Spleen (tissue), 11 donors: ENCODE data around the gene NCOA1. TPM values are rescaled to one million over a fixed set of nuclear protein-coding genes. Genes with fewer than 3 reads are reported as not detected.
A peak's percentile ranks its signal among the peaks of the same experiment; 100 is the strongest.

Experiments used
- DNase-seq: peaks from one replicate; pipeline ENCODE4 v3.0.0-alpha.2; 2020
- H3K27ac ChIP-seq, 8 donors: fragments of 200-600 bp; sonication (generic) in 7 of 8; 1 replicate in 4 of 8; 2 replicates in 4 of 8; pipeline versions ENCODE4 v1.5.0 to v1.8.0; 2016 to 2021; ENCODE audit warnings: inconsistent platforms in 4 of 8, mild to moderate bottlenecking in 4 of 8, moderate library complexity in 1 of 8
- H3K27me3 ChIP-seq, 7 donors: fragments of 200-600 bp; sonication (generic) in 6 of 7; replicated peaks in 1 of 7; 1 replicate in 4 of 7; 2 replicates in 3 of 7; pipeline versions ENCODE4 v1.5.0 to v1.8.0; 2016 to 2021; ENCODE audit warnings: inconsistent platforms in 3 of 7, mild to moderate bottlenecking in 1 of 7
- H3K36me3 ChIP-seq, 6 donors: fragments of 200-600 bp; sonication (generic) in 5 of 6; 1 replicate in 4 of 6; 2 replicates in 2 of 6; pipeline versions ENCODE4 v1.5.0 to v1.8.0; 2016 to 2021; ENCODE audit warnings: inconsistent platforms in 2 of 6
- H3K4me1 ChIP-seq, 6 donors: fragments of 200-600 bp; sonication (generic) in 5 of 6; 1 replicate in 3 of 6; 2 replicates in 3 of 6; pipeline versions ENCODE4 v1.5.0 to v1.8.0; 2016 to 2021; ENCODE audit warnings: inconsistent platforms in 3 of 6
- H3K4me3 ChIP-seq, 8 donors: fragments of 200-600 bp; sonication (generic) in 7 of 8; 1 replicate in 4 of 8; 2 replicates in 4 of 8; pipeline versions ENCODE4 v1.5.0 to v1.8.0; 2016 to 2021; ENCODE audit warnings: inconsistent platforms in 4 of 8, mild to moderate bottlenecking in 4 of 8, moderate library complexity in 2 of 8
- H3K9me3 ChIP-seq, 8 donors: fragments of 200-600 bp; sonication (generic) in 7 of 8; 1 replicate in 4 of 8; 2 replicates in 4 of 8; pipeline versions ENCODE4 v1.5.0 to v1.8.0; 2016 to 2021; ENCODE audit warnings: inconsistent platforms in 4 of 8
- POLR2A ChIP-seq, 3 donors: fragments of 450-650 bp; IDR thresholded peaks; one replicate each; pipeline ENCODE4 v1.5.1; 2017; ENCODE audit warnings: antibody characterized with exemption in 3 of 3, mild to moderate bottlenecking in 1 of 3
- POLR2AphosphoS5 ChIP-seq, 3 donors: sonication (generic); formaldehyde crosslinking; IDR thresholded peaks; one replicate each; pipeline ENCODE4 v1.5.1; 2017; ENCODE audit warnings: antibody characterized with exemption in 3 of 3
- WGBS, 5 donors: extraction: QIAGEN DNeasy Blood & Tissue Kit in 3 of 5; methylation state at CpG; one replicate each; pipeline versions ENCODE4 v1.1.5 to v1.1.7; 2013 to 2018; 5-methylcytosine and 5-hydroxymethylcytosine counted together
- intact Hi-C: fragments of 100-400 bp; cut with DNase I; formaldehyde crosslinking; loops from one replicate; pipeline ENCODE4 v1.15.0; 2023; ENCODE audit warnings: low total_unique reads
- polyA plus RNA-seq, 3 donors: library from polyadenylated mRNA; stranded (reverse); fragments of 200-250 nt; gene quantifications; one replicate each; pipeline ENCODE4 v1.2.1, GENCODE V29; 2013
- total RNA-seq, 7 donors: library from RNA; depleted of rRNA in 3 of 7; stranded (reverse); fragments of >200 nt in 3 of 7; fragmentation: NEBNext Ultra II Directional in 4 of 7; extraction: Animal tissue kit (Norgen Biotek cat#: 25700) in 4 of 7; gene quantifications; one replicate each; pipeline versions ENCODE4 v1.1.0 to v1.2.1, GENCODE V29; 2016 to 2021
- TF ChIP-seq, protein P1 (sequence below), 11 experiments: fragments of 200-600 bp in 7 of 11; fragments of 450-650 bp in 4 of 11; sonication (generic) in 4 of 11; IDR thresholded peaks in 8 of 11; conservative IDR thresholded peaks in 3 of 11; 1 replicate in 7 of 11; 2 replicates in 4 of 11; pipeline versions ENCODE4 v1.4.0 to v1.8.0; 2016 to 2021; ENCODE audit warnings: antibody characterized with exemption in 11 of 11, inconsistent platforms in 4 of 11, mild to moderate bottlenecking in 1 of 11
- donor health status: healthy with polysubstance abuse.
- donor health status: DM: no; HTN: no; CAD: no; lungs with moderate emphysema.
- donor health status: DM: no; HTN: no; CAD: no.
- donor health status: Bipolar disorder and iron deficiency.
- donor health status: healthy.
- donor health status: DM: no; HTN: no; CAD: no.
- donor health status: DM: yes; HTN: yes; CAD: no.

Gene NCOA1
- total and polyA plus RNA-seq, 10 donors, result 4.4 to 73.6 (median 54.4) TPM

GRCh38 chr2:24512404-24512803 is 21.4 kb downstream of the NCOA1 start:
- WGBS, 5 donors, result 23 to 43% (median 35%) methylated on average over 2 of the region's 2 CpGs
- peaks cover 33 to 99% (median 70%) of the 10 kb centered on the region in 6 donors for H3K4me1 ChIP-seq
- TF ChIP-seq POLR2AphosphoS5 (IDR thresholded peaks at IDR 0.05), result no peak
- H3K27me3 ChIP-seq, result no peaks in the 10 kb centered on the region
- intact Hi-C loops, result no loop called here
- no peaks in the 10 kb centered on the region for H3K9me3 ChIP-seq
- no peaks in the 10 kb centered on the region for H3K36me3 ChIP-seq
- H3K4me3 ChIP-seq, result no peak overlapping the region
- H3K27ac ChIP-seq, result peak overlapping the region in 3 of 8 donors; percentile 4 to 12 (median 7)
- DNase-seq, result no peak

DNA sequence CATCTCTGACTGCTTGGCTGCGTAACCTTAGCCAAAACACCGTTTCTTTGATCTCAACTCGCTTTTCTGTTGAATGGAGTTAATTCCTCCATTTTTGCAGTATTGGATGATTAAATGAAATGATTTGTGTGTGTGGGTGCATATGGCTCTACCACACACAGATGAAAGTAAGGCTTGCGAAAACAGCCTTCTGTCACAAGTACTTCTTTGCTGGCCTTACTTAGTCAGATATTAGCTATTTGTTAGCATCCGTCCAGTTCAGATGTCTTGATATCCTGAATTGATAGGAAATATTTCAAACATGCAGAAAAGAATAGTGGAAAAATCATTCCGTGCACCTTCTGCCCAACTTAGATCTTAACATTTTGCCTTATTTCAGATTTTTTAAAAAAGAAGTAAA is 21.8 kb downstream of the NCOA1 start:
- Histone ChIP-seq H3K27me3 (no peaks in the 10 kb centered on the region), H3K4me1 (peaks cover 29 to 99% (median 67%) of the 10 kb centered on the region in 6 donors), H3K27ac (peak overlapping the region in 2 of 8 donors; percentile 4 to 7), H3K36me3 (no peaks in the 10 kb centered on the region), H3K4me3 (no peak overlapping the region), H3K9me3 (no peaks in the 10 kb centered on the region)
- DNase-seq, result no peak
- TF ChIP-seq POLR2A (IDR thresholded peaks at IDR 0.05) (no peak), POLR2AphosphoS5 (IDR thresholded peaks at IDR 0.05) (no peak)
- TF ChIP-seq, protein P1, sequence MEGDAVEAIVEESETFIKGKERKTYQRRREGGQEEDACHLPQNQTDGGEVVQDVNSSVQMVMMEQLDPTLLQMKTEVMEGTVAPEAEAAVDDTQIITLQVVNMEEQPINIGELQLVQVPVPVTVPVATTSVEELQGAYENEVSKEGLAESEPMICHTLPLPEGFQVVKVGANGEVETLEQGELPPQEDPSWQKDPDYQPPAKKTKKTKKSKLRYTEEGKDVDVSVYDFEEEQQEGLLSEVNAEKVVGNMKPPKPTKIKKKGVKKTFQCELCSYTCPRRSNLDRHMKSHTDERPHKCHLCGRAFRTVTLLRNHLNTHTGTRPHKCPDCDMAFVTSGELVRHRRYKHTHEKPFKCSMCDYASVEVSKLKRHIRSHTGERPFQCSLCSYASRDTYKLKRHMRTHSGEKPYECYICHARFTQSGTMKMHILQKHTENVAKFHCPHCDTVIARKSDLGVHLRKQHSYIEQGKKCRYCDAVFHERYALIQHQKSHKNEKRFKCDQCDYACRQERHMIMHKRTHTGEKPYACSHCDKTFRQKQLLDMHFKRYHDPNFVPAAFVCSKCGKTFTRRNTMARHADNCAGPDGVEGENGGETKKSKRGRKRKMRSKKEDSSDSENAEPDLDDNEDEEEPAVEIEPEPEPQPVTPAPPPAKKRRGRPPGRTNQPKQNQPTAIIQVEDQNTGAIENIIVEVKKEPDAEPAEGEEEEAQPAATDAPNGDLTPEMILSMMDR (IDR thresholded peaks at IDR 0.05 in 8 of 11, conservative IDR thresholded peaks at IDR 0.05 in 3 of 11), result no peak
- intact Hi-C loops, result no loop called here
- WGBS, 5 donors, result 71 to 83% (median 80%) methylated on average over 6 of the region's 6 CpGs

DNA sequence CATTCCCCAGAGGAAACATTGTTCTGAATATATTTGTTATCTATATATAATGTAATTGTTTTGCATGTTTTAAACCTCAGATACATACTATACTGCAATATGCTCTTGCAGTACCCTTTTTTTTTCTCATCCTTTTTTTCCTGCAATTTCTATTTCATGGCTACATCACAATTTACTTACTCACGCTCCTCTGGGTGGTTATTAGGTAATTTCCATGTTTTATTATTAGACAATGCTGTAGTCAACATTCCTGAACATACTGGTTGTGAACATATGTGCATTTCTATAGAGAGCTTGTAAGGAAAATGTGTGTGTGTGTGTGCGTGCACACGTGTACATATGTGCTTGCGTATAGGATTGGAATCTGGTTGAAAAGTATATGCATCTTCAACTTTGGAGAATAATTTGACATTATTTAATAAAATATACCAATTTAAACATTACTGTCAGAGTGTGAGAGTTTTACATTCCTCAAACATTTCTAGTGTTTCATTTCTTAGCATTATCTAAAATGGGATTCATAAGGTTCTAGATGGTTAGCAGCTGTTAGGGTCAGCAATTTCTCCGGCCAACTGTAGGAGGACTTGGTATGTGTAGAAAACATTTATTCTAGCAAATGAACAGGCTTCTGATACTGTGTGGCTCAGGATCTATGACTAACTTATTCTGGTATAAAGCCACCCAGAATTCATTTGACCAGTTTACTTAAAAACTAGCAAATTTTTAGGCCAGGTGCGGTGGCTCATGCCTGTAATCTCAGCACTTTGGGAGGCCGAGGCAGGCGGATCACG is 22.4 kb downstream of the NCOA1 start:
- TF ChIP-seq, protein P1 (IDR thresholded peaks at IDR 0.05 in 8 of 11, conservative IDR thresholded peaks at IDR 0.05 in 3 of 11), result no peak
- TF ChIP-seq POLR2AphosphoS5 (IDR thresholded peaks at IDR 0.05), result no peak
- TF ChIP-seq POLR2A (IDR thresholded peaks at IDR 0.05), result no peak
- WGBS, 5 donors, result 87 to 90% (median 88%) methylated on average over 9 of the region's 9 CpGs

DNA sequence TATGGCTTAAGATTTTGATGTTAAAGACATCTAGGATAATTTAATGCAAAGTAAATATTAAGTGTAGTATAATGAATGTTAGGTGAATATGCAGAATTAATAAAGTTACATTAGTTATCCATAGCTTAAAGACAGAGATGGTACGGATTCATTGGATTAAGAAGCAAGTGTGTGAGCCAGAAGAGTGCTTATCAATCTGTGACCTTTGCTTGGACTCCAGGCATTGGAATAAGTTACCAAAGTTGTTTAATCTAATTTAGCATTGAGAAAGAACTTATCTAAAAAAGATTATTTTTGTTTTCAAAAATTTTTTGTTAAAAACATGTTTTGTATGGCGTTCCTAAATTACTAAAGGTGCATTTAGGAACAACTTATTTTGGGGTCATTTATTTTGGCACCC is 23.8 kb downstream of the NCOA1 start:
- TF ChIP-seq POLR2A (IDR thresholded peaks at IDR 0.05) (no peak), POLR2AphosphoS5 (IDR thresholded peaks at IDR 0.05) (no peak)
- TF ChIP-seq, protein P1 (IDR thresholded peaks at IDR 0.05 in 8 of 11, conservative IDR thresholded peaks at IDR 0.05 in 3 of 11), result no peak
- no peak overlapping the region for H3K27ac ChIP-seq
- no peak for DNase-seq
- H3K9me3 ChIP-seq, result no peaks in the 10 kb centered on the region
- 67 to 100% (median 72%) methylated on average over 2 of the region's 2 CpGs for WGBS, 5 donors
- intact Hi-C loops, result no loop called here
- H3K36me3 ChIP-seq, result no peaks in the 10 kb centered on the region
- H3K4me1 ChIP-seq, result peaks cover 23 to 86% (median 50%) of the 10 kb centered on the region in 6 donors
- no peaks in the 10 kb centered on the region for H3K27me3 ChIP-seq
- no peak overlapping the region for H3K4me3 ChIP-seq

More for the DNA sequence above, 22.4 kb downstream of the NCOA1 start:
- Histone ChIP-seq H3K27me3 (no peaks in the 10 kb centered on the region), H3K9me3 (no peaks in the 10 kb centered on the region), H3K4me1 (peaks cover 24 to 99% (median 63%) of the 10 kb centered on the region in 6 donors), H3K36me3 (no peaks in the 10 kb centered on the region), H3K27ac (no peak overlapping the region), H3K4me3 (no peak overlapping the region)
- DNase-seq, result no peak
- intact Hi-C loops, result no loop called here
